AG04450 (cell line): Measurements from ENCODE around the gene ZIC4. TPM values are rescaled to one million over a fixed set of nuclear protein-coding genes. Genes with fewer than 3 reads are reported as not detected.

Experiments used
- CTCF ChIA-PET: fragments of 300-600, 350-600 bp; formaldehyde crosslinking; extraction: SDS; loops from one replicate; lab custom pipeline; 2022; ENCODE audit warnings: antibody characterized with exemption, inconsistent platforms; lab: Charles Lee
- POLR2A ChIA-PET: fragments of 350-600 bp; formaldehyde crosslinking; extraction: SDS; loops from one replicate; lab custom pipeline; 2021; ENCODE audit warnings: antibody characterized with exemption, inconsistent platforms; lab: Yijun Ruan, JAX
- DNase-seq: peaks from one replicate; pipeline ENCODE4 v3.0.0-alpha.2; 2011; ENCODE audit warnings: low read depth, low spot score
- H3K27ac ChIP-seq: one replicate; pipeline ENCODE4 v1.5.1; 2012; ENCODE audit warnings: low read depth, low read length, control low read depth
- H3K27me3 ChIP-seq: one replicate; pipeline ENCODE4 v1.6.0; 2012; ENCODE audit warnings: low read length; ENCODE audit not compliant: control insufficient read depth, insufficient read depth
- H3K4me3 ChIP-seq: 2 replicates; pipeline ENCODE4 v1.5.1; 2011; ENCODE audit warnings: mild to moderate bottlenecking, low read depth, low read length, control low read depth
- H3K9me3 ChIP-seq: 2 replicates; pipeline ENCODE4 v1.5.1; 2012; ENCODE audit warnings: low read length; ENCODE audit not compliant: control insufficient read depth, insufficient read depth
- CTCF ChIP-seq: IDR thresholded peaks from 2 replicates; pipeline ENCODE4 v1.5.1; 2011; ENCODE audit warnings: low read depth, low read length, control low read depth, inconsistent platforms
- polyA plus RNA-seq: library from polyadenylated mRNA; depleted of rRNA; stranded (reverse); fragments of >200 nt; gene quantifications from 2 replicates; pipeline ENCODE4 v1.2.3, GENCODE V29; 2011

The ZIC4 gene
- polyA plus RNA-seq, 1 experiment, result not detected

- Histone ChIP-seq H3K9me3 (no peaks in the 10 kb centered on the region), H3K27ac (no peak overlapping the region), H3K4me3 (no peak overlapping the region), H3K27me3 (peaks cover 81% of the 10 kb centered on the region)
- TF ChIP-seq CTCF, result no peak
- CTCF ChIA-PET, result interaction anchor here (1.4 kb wide), 1 partner anchor 13 kb away, joined by 3 read pairs; no protein-coding TSS in a partner anchor
- POLR2A ChIA-PET, result interaction anchor here (0.6 kb wide), 1 partner anchor 580 kb away, joined by 4 read pairs; no protein-coding TSS in a partner anchor
- no peak for DNase-seq
Observed at GRCh38 chr3:147371771-147372340, 34.5 kb downstream of the ZIC4 start.

GRCh38 chr3:147371140-147371539, 35.2 kb downstream of the ZIC4 start:
- TF ChIP-seq CTCF, result no peak
- ChIA-PET POLR2A (no interaction called here), CTCF (interaction anchor here (0.5 kb wide), 1 partner anchor 123 kb away, joined by 3 read pairs; no protein-coding TSS in a partner anchor)
- no peak for DNase-seq
- no peaks in the 10 kb centered on the region for H3K9me3 ChIP-seq
- H3K27me3 ChIP-seq, result peaks cover 78% of the 10 kb centered on the region
- no peak overlapping the region for H3K27ac ChIP-seq
- H3K4me3 ChIP-seq, result no peak overlapping the region

- TF ChIP-seq CTCF, result no peak
- POLR2A ChIA-PET, result no interaction called here
- no peak overlapping the region for H3K27ac ChIP-seq
- no peak overlapping the region for H3K4me3 ChIP-seq
- CTCF ChIA-PET, result no interaction called here
- DNase-seq, result no peak
- peaks cover 81% of the 10 kb centered on the region for H3K27me3 ChIP-seq
- no peaks in the 10 kb centered on the region for H3K9me3 ChIP-seq
Observed at GRCh38 chr3:147370349-147370748, 36.0 kb downstream of the ZIC4 start.

GRCh38 chr3:147369661-147370123, 36.7 kb downstream of the ZIC4 start:
- Histone ChIP-seq H3K27ac (no peak overlapping the region), H3K9me3 (no peaks in the 10 kb centered on the region), H3K27me3 (peaks cover 81% of the 10 kb centered on the region), H3K4me3 (no peak overlapping the region)
- no peak for TF ChIP-seq CTCF
- POLR2A ChIA-PET, result no interaction called here
- DNase-seq, result no peak
- CTCF ChIA-PET, result no interaction called here

GRCh38 chr3:147369231-147369630, 37.1 kb downstream of the ZIC4 start:
- CTCF ChIA-PET, result no interaction called here
- peaks cover 78% of the 10 kb centered on the region for H3K27me3 ChIP-seq

More at GRCh38 chr3:147369231-147369630, 37.1 kb downstream of the ZIC4 start:
- no peak overlapping the region for H3K27ac ChIP-seq
- DNase-seq, result no peak
- no peak for TF ChIP-seq CTCF
- POLR2A ChIA-PET, result no interaction called here
- no peaks in the 10 kb centered on the region for H3K9me3 ChIP-seq
- no peak overlapping the region for H3K4me3 ChIP-seq
